Measurements from ENCODE around the gene ADH4.
"Not testable (repeated sequence)": the region's sequence is repeated elsewhere in the genome, so short reads cannot be mapped to it uniquely, and the experiment has no call there.

ADH4 gene

GRCh38 chr4:99104153-99104552, 39.9 kb downstream of the ADH4 start:
- no peak for TF ChIP-seq CTCF (IDR thresholded peaks at IDR 0.05)
- peaks cover 37% of the 10 kb centered on the region for H3K36me3 Mint-ChIP-seq (ENCODE audit: low read depth)
- no peak for DNase-seq
- peaks cover 7% of the 10 kb centered on the region for H3K9me3 Mint-ChIP-seq
- no peak overlapping the region for H3K4me3 Mint-ChIP-seq
- no peak overlapping the region for H3K27ac Mint-ChIP-seq
- H3K27me3 Mint-ChIP-seq (ENCODE audit: low read depth, poor library complexity) = no peaks in the 10 kb centered on the region
- peaks cover 5% of the 10 kb centered on the region for H3K4me1 Mint-ChIP-seq

GRCh38 chr4:99103166-99103565, 40.9 kb downstream of the ADH4 start:
- Mint-ChIP-seq H3K27ac (no peak overlapping the region), H3K36me3 (ENCODE audit: low read depth) (peaks cover 36% of the 10 kb centered on the region), H3K27me3 (ENCODE audit: low read depth, poor library complexity) (no peaks in the 10 kb centered on the region), H3K4me3 (no peak overlapping the region), H3K4me1 (peaks cover 5% of the 10 kb centered on the region), H3K9me3 (peaks cover 15% of the 10 kb centered on the region)
- no peak for TF ChIP-seq CTCF (IDR thresholded peaks at IDR 0.05)
- no peak for DNase-seq

- H3K4me1 Mint-ChIP-seq = peaks cover 5% of the 10 kb centered on the region
- H3K9me3 Mint-ChIP-seq = peaks cover 15% of the 10 kb centered on the region
- H3K36me3 Mint-ChIP-seq (ENCODE audit: low read depth) = peaks cover 36% of the 10 kb centered on the region
- no peak overlapping the region for H3K27ac Mint-ChIP-seq
- no peak overlapping the region for H3K4me3 Mint-ChIP-seq
- H3K27me3 Mint-ChIP-seq (ENCODE audit: low read depth, poor library complexity) = no peaks in the 10 kb centered on the region
- TF ChIP-seq CTCF (IDR thresholded peaks at IDR 0.05) = no peak
- no peak for DNase-seq
These were observed 41.5 kb downstream of the ADH4 start for GRCh38 chr4:99102634-99103033.

- Mint-ChIP-seq H3K9me3 (peaks cover 26% of the 10 kb centered on the region), H3K27ac (no peak overlapping the region), H3K4me3 (no peak overlapping the region)
These were observed 43.2 kb downstream of the ADH4 start for GRCh38 chr4:99100876-99101275.

GRCh38 chr4:99099814-99100213, 44.3 kb downstream of the ADH4 start:
- peak overlapping the region; percentile 45 for H3K27ac Mint-ChIP-seq
- not testable (repeated sequence) for H3K27me3 Mint-ChIP-seq (ENCODE audit: low read depth, poor library complexity); H3K4me1 Mint-ChIP-seq; H3K4me3 Mint-ChIP-seq; DNase-seq
- H3K36me3 Mint-ChIP-seq (ENCODE audit: low read depth) = peaks cover 46% of the 10 kb centered on the region
- H3K9me3 Mint-ChIP-seq = peaks cover 32% of the 10 kb centered on the region

More at GRCh38 chr4:99100876-99101275, 43.2 kb downstream of the ADH4 start:
- TF ChIP-seq CTCF (IDR thresholded peaks at IDR 0.05) = no peak
- no peak for DNase-seq
- no peaks in the 10 kb centered on the region for H3K27me3 Mint-ChIP-seq (ENCODE audit: low read depth, poor library complexity)
- no peaks in the 10 kb centered on the region for H3K4me1 Mint-ChIP-seq
- peaks cover 46% of the 10 kb centered on the region for H3K36me3 Mint-ChIP-seq (ENCODE audit: low read depth)

- Mint-ChIP-seq H3K27me3 (ENCODE audit: low read depth, poor library complexity) (no peaks in the 10 kb centered on the region), H3K4me3 (no peak overlapping the region), H3K36me3 (ENCODE audit: low read depth) (peaks cover 46% of the 10 kb centered on the region), H3K9me3 (peaks cover 32% of the 10 kb centered on the region), H3K27ac (no peak overlapping the region), H3K4me1 (no peaks in the 10 kb centered on the region)
- no peak for DNase-seq
- TF ChIP-seq CTCF (IDR thresholded peaks at IDR 0.05) = no peak
These were observed 44.8 kb downstream of the ADH4 start for GRCh38 chr4:99099311-99099710.

GRCh38 chr4:99091841-99092240, 52.3 kb downstream of the ADH4 start:
- Mint-ChIP-seq H3K4me3 (peak overlapping the region; percentile 96), H3K9me3 (peaks cover 32% of the 10 kb centered on the region), H3K27ac (peak overlapping the region; percentile 94), H3K36me3 (ENCODE audit: low read depth) (peaks cover 32% of the 10 kb centered on the region), H3K4me1 (peaks cover 42% of the 10 kb centered on the region)
- not testable (repeated sequence) for DNase-seq; H3K27me3 Mint-ChIP-seq (ENCODE audit: low read depth, poor library complexity)
